GM12878 (cell line): Measurements from ENCODE around the gene ACTR5. TPM values are rescaled to one million over a fixed set of nuclear protein-coding genes. Genes with fewer than 3 reads are reported as not detected.

Experiments used
- ATAC-seq: fragments of 200-7000 bp; cut with Tn5 transposase; 3 replicates; pipeline ENCODE4 v1.9.1; 2020; ENCODE audit warnings: mild to moderate bottlenecking, moderate library complexity
- BruUV-seq: library from RNA; stranded (reverse); fragments of 400-500 nt; replicated peaks from 2 replicates; lab custom pipeline; 2021; lab: Mats Ljungman, UMichigan
- CTCF ChIA-PET: fragments of 300-600 bp; sonication (Branson Sonifier 250); formaldehyde crosslinking; extraction: SDS; loops from one replicate; lab custom pipeline; 2021; ENCODE audit warnings: inconsistent platforms; lab: Yijun Ruan, JAX
- POLR2A ChIA-PET: fragments of 350-600 bp; formaldehyde crosslinking; extraction: SDS; loops from one replicate; lab custom pipeline; 2021; ENCODE audit warnings: inconsistent platforms; lab: Charles Lee
- RAD21 ChIA-PET: fragments of 300-600 bp; sonication (Branson Sonifier 250); formaldehyde crosslinking; loops from one replicate; lab custom pipeline; 2023; ENCODE audit warnings: antibody characterized with exemption; ENCODE audit not compliant: unreplicated experiment; lab: Charles Lee
- SMC1A ChIA-PET: fragments of 300-600 bp; sonication (Branson Sonifier 250); formaldehyde crosslinking; loops from one replicate; lab custom pipeline; 2023; ENCODE audit not compliant: unreplicated experiment, uncharacterized antibody; lab: Charles Lee
- DNase-seq: peaks from one replicate; pipeline ENCODE4 v3.0.0-alpha.2; 2011; ENCODE audit warnings: low read depth, low spot score
- FAIRE-seq: peaks from 3 replicates; lab custom pipeline; 2011; peaks lifted over from hg19 to GRCh38; lab: Jason Lieb, UNC
- H2AFZ ChIP-seq: 2 replicates; pipeline ENCODE4 v1.6.0; 2011; ENCODE audit warnings: low read depth, low read length, control low read depth; ENCODE audit not compliant: control insufficient read depth
- H3K27ac ChIP-seq: 2 replicates; pipeline ENCODE4 v1.5.1; 2011; ENCODE audit warnings: control low read depth; ENCODE audit not compliant: control insufficient read depth, insufficient read depth
- H3K27me3 ChIP-seq, 2 experiments: replicated peaks in 1 of 2; 2 replicates each; pipeline versions ENCODE4 v1.6.0 to v1.6.1; 2011; ENCODE audit warnings: low read length in 1 of 2; ENCODE audit not compliant: control insufficient read depth in 2 of 2, insufficient read depth in 2 of 2
- H3K36me3 ChIP-seq, 2 experiments: 2 replicates each; pipeline ENCODE4 v1.5.1; 2011; ENCODE audit warnings: low read length in 1 of 2; ENCODE audit not compliant: control insufficient read depth in 2 of 2, insufficient read depth in 2 of 2
- H3K4me1 ChIP-seq: 2 replicates; pipeline ENCODE4 v1.6.1; 2011; ENCODE audit warnings: mild to moderate bottlenecking, low read length, moderate library complexity, mixed read lengths; ENCODE audit not compliant: control insufficient read depth, insufficient read depth
- H3K4me2 ChIP-seq: 2 replicates; pipeline ENCODE4 v1.6.0; 2011; ENCODE audit warnings: control low read depth; ENCODE audit not compliant: control insufficient read depth, insufficient read depth
- H3K4me3 ChIP-seq: fragments of 200-600 bp; sonication (generic); 2 replicates; pipeline ENCODE4 v1.5.1; 2016
- H3K79me2 ChIP-seq: 2 replicates; pipeline ENCODE4 v1.6.0; 2011; ENCODE audit warnings: low read length; ENCODE audit not compliant: control insufficient read depth, insufficient read depth
- H3K9ac ChIP-seq: 2 replicates; pipeline ENCODE4 v1.8.0; 2011; ENCODE audit warnings: low read length, control low read depth, mixed read lengths; ENCODE audit not compliant: control insufficient read depth, insufficient read depth
- H3K9me3 ChIP-seq: replicated peaks from 3 replicates; pipeline ENCODE4 v1.5.1; 2011; ENCODE audit warnings: mild to moderate bottlenecking, low read length; ENCODE audit not compliant: control insufficient read depth, insufficient read depth
- H4K20me1 ChIP-seq: 2 replicates; pipeline ENCODE4 v1.6.0; 2011; ENCODE audit not compliant: control insufficient read depth, insufficient read depth
- ATF7 ChIP-seq: fragments of 450-650 bp; IDR thresholded peaks from 2 replicates; pipeline ENCODE4 v1.6.1; 2016; ENCODE audit warnings: low read depth, mild to moderate bottlenecking
- CBX3 ChIP-seq: fragments of 200-600 bp; sonication (generic); IDR thresholded peaks from 2 replicates; pipeline ENCODE4 v1.6.1; 2016; ENCODE audit warnings: low read depth, borderline replicate concordance
- CHD4 ChIP-seq: fragments of 200-600 bp; sonication (generic); IDR thresholded peaks from 2 replicates; pipeline ENCODE4 v1.6.1; 2016; ENCODE audit warnings: mild to moderate bottlenecking
- FOXM1 ChIP-seq: IDR thresholded peaks from 2 replicates; pipeline ENCODE4 v1.6.1; 2012; ENCODE audit warnings: low read depth, mild to moderate bottlenecking, inconsistent platforms, low read length, moderate library complexity
- IRF5 ChIP-seq: fragments of 450-650 bp; IDR thresholded peaks from 2 replicates; pipeline ENCODE4 v1.6.1; 2017; ENCODE audit warnings: borderline replicate concordance
- KDM1A ChIP-seq: fragments of 200-600 bp; sonication (generic); IDR thresholded peaks from 2 replicates; pipeline ENCODE4 v1.6.1; 2016; ENCODE audit warnings: borderline replicate concordance
- MXI1 ChIP-seq: fragments of 150-350 bp; IDR thresholded peaks from 2 replicates; pipeline ENCODE4 v1.6.1; 2011; ENCODE audit warnings: low read depth, mild to moderate bottlenecking, inconsistent platforms, low read length, improper control_type of control experiment
- NR2F1 ChIP-seq: fragments of 450-650 bp; conservative IDR thresholded peaks from 2 replicates; pipeline ENCODE4 v1.6.1; 2017; ENCODE audit warnings: mild to moderate bottlenecking
- PBX3 ChIP-seq: IDR thresholded peaks from 2 replicates; pipeline ENCODE4 v1.6.1; 2011; ENCODE audit warnings: mild to moderate bottlenecking, low read depth, low read length, moderate library complexity; ENCODE audit not compliant: insufficient replicate concordance
- PML ChIP-seq: IDR thresholded peaks from 2 replicates; pipeline ENCODE4 v1.6.1; 2012; ENCODE audit warnings: low read length, inconsistent platforms
- RAD51 ChIP-seq: fragments of 450-650 bp; IDR thresholded peaks from 2 replicates; pipeline ENCODE4 v1.6.1; 2016; ENCODE audit warnings: moderate library complexity, mild to moderate bottlenecking, inconsistent platforms
- WRNIP1 ChIP-seq: IDR thresholded peaks from 2 replicates; pipeline ENCODE4 v1.6.1; 2011; ENCODE audit warnings: low read depth, low read length, improper control_type of control experiment, borderline replicate concordance
- ZBTB11 ChIP-seq: fragments of 450-650 bp; formaldehyde crosslinking; IDR thresholded peaks from 2 replicates; pipeline ENCODE4 v1.5.0; 2022; ENCODE audit warnings: mild to moderate bottlenecking, missing genetic modification characterization
- ZBTB33 ChIP-seq: fragments of 450-650 bp; IDR thresholded peaks from 2 replicates; pipeline ENCODE4 v1.6.1; 2017; ENCODE audit warnings: mild to moderate bottlenecking
- ZNF622 ChIP-seq: fragments of 450-650 bp; IDR thresholded peaks from 2 replicates; pipeline ENCODE4 v1.6.1; 2017; ENCODE audit warnings: mild to moderate bottlenecking, inconsistent platforms
- WGBS: methylation state at CpG from one replicate; pipeline ENCODE4 v1.1.6; 2016; ENCODE audit warnings: low lambda C conversion rate; ENCODE audit not compliant: insufficient replicate concordance, insufficient coverage; ENCODE audit errors: missing lambda C conversion rate; 5-methylcytosine and 5-hydroxymethylcytosine counted together
- in situ Hi-C: fragments of 300-500 bp; cut with MboI; formaldehyde crosslinking; loops from 9 replicates; pipeline ENCODE4 v1.14.3; 2018; ENCODE audit warnings: mixed read lengths
- intact Hi-C: fragments of 100-400 bp; cut with micrococcal nuclease; formaldehyde crosslinking; loops from one replicate; pipeline ENCODE4 v1.14.2; 2022; ENCODE audit not compliant: unreplicated experiment
- polyA plus RNA-seq, 11 experiments: library from polyadenylated mRNA; depleted of rRNA in 4 of 11; unstranded in 6 of 11; stranded (reverse) in 5 of 11; fragments of >200 nt; fragmentation: Nextera tagmentation in 4 of 11; fragmentation: Illumina TruSeq in 1 of 11; extraction: Ambion mirVana in 4 of 11; extraction: Trizol in 1 of 11; gene quantifications; 1 replicate in 1 of 11; 2 replicates in 10 of 11; pipeline versions ENCODE4 v1.2.1 to v1.2.3, GENCODE V29; 2011 to 2016; ENCODE audit warnings: inconsistent platforms in 2 of 11, missing spikeins in 2 of 11, low read depth in 1 of 11
- total RNA-seq, 4 experiments: library from RNA; depleted of rRNA in 3 of 4; stranded (reverse); fragments of >200 nt in 3 of 4; fragmentation: Illumina TruSeq in 1 of 4; extraction: Trizol in 1 of 4; gene quantifications; 2 replicates each; pipeline versions ENCODE4 v1.2.1 to v1.2.3, GENCODE V29; 2013 to 2021

The ACTR5 gene
- total and polyA plus RNA-seq, 10 of the 15 experiments (the other 5 are each of a cell fraction or from before 2014, with no cell fraction given) = 0.52 to 14.7 (median 8.8) TPM

- FAIRE-seq = no peak
- RAD21 ChIA-PET = interaction anchor here (1.8 kb wide), 1 partner anchor 127 kb away, joined by 6 read pairs; no protein-coding TSS in a partner anchor
- no peaks in the 10 kb centered on the region for H3K79me2 ChIP-seq
- no peak overlapping the region for H3K4me2 ChIP-seq
- SMC1A ChIA-PET = interaction anchor here (1.0 to 1.7 kb wide), 6 partner anchors 12 to 127 kb away, joined by 3 to 7 read pairs (median 3); partner anchors contain the start of gene ACTR5
- no peaks in the 10 kb centered on the region for H3K4me1 ChIP-seq
- H3K27me3 ChIP-seq = no peaks in the 10 kb centered on the region
- H2AFZ ChIP-seq = no peak overlapping the region
- POLR2A ChIA-PET = no interaction called here
- no peak for DNase-seq
- no peaks in the 10 kb centered on the region for H3K9me3 ChIP-seq
- no peak for ATAC-seq
- no peak overlapping the region for H3K27ac ChIP-seq
- CTCF ChIA-PET = interaction anchor here (0.9 to 11.3 kb wide), 3 partner anchors 9 to 127 kb away, joined by 3 to 74 read pairs (median 5); no protein-coding TSS in a partner anchor
- 75% methylated on average over 4 of the region's 4 CpGs for WGBS
- H3K36me3 ChIP-seq = peaks cover 7 to 14% of the 10 kb centered on the region in 2 experiments
- BruUV-seq = no TSS peak
- in situ Hi-C loops (no loop called here), intact Hi-C loops (no loop called here)
- H3K9ac ChIP-seq = no peak overlapping the region
- no peaks in the 10 kb centered on the region for H4K20me1 ChIP-seq
- TF ChIP-seq CBX3 = no peak
- TF ChIP-seq IRF5 = no peak
- no peak for TF ChIP-seq CHD4
- no peak for TF ChIP-seq WRNIP1
- no peak for TF ChIP-seq PBX3
- TF ChIP-seq PML = no peak
- no peak for TF ChIP-seq MXI1
- TF ChIP-seq NR2F1 = no peak
- no peak for TF ChIP-seq ZBTB11 (CRISPR knock-in tag)
- TF ChIP-seq ZNF622 = no peak
- TF ChIP-seq FOXM1 = no peak
- no peak for TF ChIP-seq ZBTB33
- TF ChIP-seq ATF7 = no peak
- no peak for TF ChIP-seq RAD51
- no peak for TF ChIP-seq KDM1A
- no peak overlapping the region for H3K4me3 ChIP-seq
These were observed 17.8 kb downstream of the ACTR5 start for GRCh38 chr20:38766071-38766470.
